ENCODE measurements around the gene SOSTDC1.
A peak's percentile ranks its signal among the peaks of the same experiment; 100 is the strongest.

DNA sequence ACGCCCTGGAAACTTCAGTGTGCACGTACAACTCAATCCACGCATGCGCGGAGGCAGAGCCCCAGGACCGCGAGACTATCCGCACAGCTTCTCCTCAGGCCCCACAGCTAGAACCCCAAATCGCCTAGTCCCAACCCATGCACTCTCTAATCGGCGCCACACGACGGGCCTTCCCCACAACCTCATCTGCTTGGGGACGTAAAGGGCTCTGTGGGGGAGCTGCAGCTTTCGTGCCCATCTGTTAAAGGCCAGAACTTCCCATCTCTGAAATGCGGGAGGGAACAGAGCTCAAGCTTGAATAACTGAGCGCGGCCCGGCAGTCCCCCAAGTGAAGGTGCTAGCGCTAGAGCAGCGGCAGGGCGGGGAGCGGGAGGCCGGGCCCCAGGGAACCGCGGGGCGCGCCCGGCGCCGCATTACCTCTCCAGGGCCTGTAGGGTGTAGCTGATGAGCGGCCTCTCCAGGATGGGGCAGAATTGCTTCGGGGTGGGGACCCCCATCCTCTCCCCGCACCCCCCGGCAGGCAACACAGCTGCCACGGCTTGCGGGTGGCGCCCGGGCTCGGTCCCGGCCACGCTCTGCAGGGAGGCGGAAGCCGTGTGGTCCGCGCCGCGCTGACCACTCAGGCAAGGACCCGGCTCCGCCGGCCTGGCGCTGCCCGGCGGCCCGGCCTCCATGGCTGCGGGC, 44.7 kb downstream of the SOSTDC1 start:
- 0 out of 2 replicates have a peak, but pooled peaks have one; percentile 8 for TF ChIP-seq SMC3 (IDR thresholded peaks at IDR 0.05; ENCODE audit: low read depth, low read length)
- TF ChIP-seq NFIC (IDR thresholded peaks at IDR 0.05; ENCODE audit: borderline replicate concordance): no peak
- TF ChIP-seq, protein P1, sequence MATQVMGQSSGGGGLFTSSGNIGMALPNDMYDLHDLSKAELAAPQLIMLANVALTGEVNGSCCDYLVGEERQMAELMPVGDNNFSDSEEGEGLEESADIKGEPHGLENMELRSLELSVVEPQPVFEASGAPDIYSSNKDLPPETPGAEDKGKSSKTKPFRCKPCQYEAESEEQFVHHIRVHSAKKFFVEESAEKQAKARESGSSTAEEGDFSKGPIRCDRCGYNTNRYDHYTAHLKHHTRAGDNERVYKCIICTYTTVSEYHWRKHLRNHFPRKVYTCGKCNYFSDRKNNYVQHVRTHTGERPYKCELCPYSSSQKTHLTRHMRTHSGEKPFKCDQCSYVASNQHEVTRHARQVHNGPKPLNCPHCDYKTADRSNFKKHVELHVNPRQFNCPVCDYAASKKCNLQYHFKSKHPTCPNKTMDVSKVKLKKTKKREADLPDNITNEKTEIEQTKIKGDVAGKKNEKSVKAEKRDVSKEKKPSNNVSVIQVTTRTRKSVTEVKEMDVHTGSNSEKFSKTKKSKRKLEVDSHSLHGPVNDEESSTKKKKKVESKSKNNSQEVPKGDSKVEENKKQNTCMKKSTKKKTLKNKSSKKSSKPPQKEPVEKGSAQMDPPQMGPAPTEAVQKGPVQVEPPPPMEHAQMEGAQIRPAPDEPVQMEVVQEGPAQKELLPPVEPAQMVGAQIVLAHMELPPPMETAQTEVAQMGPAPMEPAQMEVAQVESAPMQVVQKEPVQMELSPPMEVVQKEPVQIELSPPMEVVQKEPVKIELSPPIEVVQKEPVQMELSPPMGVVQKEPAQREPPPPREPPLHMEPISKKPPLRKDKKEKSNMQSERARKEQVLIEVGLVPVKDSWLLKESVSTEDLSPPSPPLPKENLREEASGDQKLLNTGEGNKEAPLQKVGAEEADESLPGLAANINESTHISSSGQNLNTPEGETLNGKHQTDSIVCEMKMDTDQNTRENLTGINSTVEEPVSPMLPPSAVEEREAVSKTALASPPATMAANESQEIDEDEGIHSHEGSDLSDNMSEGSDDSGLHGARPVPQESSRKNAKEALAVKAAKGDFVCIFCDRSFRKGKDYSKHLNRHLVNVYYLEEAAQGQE (IDR thresholded peaks at IDR 0.05; ENCODE audit: low read depth, low read length): no peak
- TF ChIP-seq, protein P2, sequence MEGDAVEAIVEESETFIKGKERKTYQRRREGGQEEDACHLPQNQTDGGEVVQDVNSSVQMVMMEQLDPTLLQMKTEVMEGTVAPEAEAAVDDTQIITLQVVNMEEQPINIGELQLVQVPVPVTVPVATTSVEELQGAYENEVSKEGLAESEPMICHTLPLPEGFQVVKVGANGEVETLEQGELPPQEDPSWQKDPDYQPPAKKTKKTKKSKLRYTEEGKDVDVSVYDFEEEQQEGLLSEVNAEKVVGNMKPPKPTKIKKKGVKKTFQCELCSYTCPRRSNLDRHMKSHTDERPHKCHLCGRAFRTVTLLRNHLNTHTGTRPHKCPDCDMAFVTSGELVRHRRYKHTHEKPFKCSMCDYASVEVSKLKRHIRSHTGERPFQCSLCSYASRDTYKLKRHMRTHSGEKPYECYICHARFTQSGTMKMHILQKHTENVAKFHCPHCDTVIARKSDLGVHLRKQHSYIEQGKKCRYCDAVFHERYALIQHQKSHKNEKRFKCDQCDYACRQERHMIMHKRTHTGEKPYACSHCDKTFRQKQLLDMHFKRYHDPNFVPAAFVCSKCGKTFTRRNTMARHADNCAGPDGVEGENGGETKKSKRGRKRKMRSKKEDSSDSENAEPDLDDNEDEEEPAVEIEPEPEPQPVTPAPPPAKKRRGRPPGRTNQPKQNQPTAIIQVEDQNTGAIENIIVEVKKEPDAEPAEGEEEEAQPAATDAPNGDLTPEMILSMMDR (IDR thresholded peaks at IDR 0.05): peak; percentile 38
- TF ChIP-seq GABPA (IDR thresholded peaks at IDR 0.05; ENCODE audit: low read depth): no peak
- TF ChIP-seq, protein P3, sequence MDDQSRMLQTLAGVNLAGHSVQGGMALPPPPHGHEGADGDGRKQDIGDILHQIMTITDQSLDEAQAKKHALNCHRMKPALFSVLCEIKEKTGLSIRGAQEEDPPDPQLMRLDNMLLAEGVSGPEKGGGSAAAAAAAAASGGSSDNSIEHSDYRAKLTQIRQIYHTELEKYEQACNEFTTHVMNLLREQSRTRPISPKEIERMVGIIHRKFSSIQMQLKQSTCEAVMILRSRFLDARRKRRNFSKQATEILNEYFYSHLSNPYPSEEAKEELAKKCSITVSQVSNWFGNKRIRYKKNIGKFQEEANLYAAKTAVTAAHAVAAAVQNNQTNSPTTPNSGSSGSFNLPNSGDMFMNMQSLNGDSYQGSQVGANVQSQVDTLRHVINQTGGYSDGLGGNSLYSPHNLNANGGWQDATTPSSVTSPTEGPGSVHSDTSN (IDR thresholded peaks at IDR 0.05): no peak
- no peak; the same call in 1 of the 2 replicates for TF ChIP-seq RCOR1 (IDR thresholded peaks at IDR 0.05; ENCODE audit: low read length)
- peak; percentile 8; the same call in 1 of the 2 replicates for TF ChIP-seq MXI1 (IDR thresholded peaks at IDR 0.05; ENCODE audit: low read depth, low read length)
- TF ChIP-seq, protein P4, sequence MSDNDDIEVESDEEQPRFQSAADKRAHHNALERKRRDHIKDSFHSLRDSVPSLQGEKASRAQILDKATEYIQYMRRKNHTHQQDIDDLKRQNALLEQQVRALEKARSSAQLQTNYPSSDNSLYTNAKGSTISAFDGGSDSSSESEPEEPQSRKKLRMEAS (IDR thresholded peaks at IDR 0.05; ENCODE audit: low read depth): peak; percentile 70; the same call in 1 of the 2 replicates
- peak; percentile 95 for TF ChIP-seq POLR2AphosphoS5 (IDR thresholded peaks at IDR 0.05; ENCODE audit: low read depth, low read length)
- TF ChIP-seq RAD21 (IDR thresholded peaks at IDR 0.05; ENCODE audit: low read length): peak; percentile 33
- no peak for TF ChIP-seq JUND (IDR thresholded peaks at IDR 0.05)

Measured in SK-N-SH (cell line).